Stimulated activated CD4-positive, alpha-beta T cell treated with anti-CD3 and anti-CD28 coated beads, Interleukin-12 subunit alpha, Interleukin-12 subunit beta, amount 100 ng/mL, for 4 hours (primary cell): Measurements from ENCODE around the gene SULT4A1.

Source experiments
- DNase-seq: peaks from one replicate; pipeline ENCODE4 v3.0.0-alpha.2; 2020

SULT4A1 gene

GRCh38 chr22:43843783-43844530 lies 18.4 kb downstream of the SULT4A1 start:
- DNase-seq: no peak

GRCh38 chr22:43841742-43842141 lies 20.6 kb downstream of the SULT4A1 start:
- DNase-seq: no peak

GRCh38 chr22:43840851-43841250 lies 21.5 kb downstream of the SULT4A1 start:
- DNase-seq: no peak

GRCh38 chr22:43840431-43840830 lies 21.9 kb downstream of the SULT4A1 start:
- DNase-seq: no peak

GRCh38 chr22:43839781-43840180 lies 22.5 kb downstream of the SULT4A1 start:
- no peak for DNase-seq

GRCh38 chr22:43838571-43839307 lies 23.6 kb downstream of the SULT4A1 start:
- DNase-seq: no peak

- DNase-seq: no peak
Observed at GRCh38 chr22:43838161-43838560, 24.2 kb downstream of the SULT4A1 start.

GRCh38 chr22:43837666-43838065 lies 24.6 kb downstream of the SULT4A1 start:
- DNase-seq: no peak

GRCh38 chr22:43835736-43836135 lies 26.6 kb downstream of the SULT4A1 start:
- DNase-seq: no peak

GRCh38 chr22:43835166-43835565 lies 27.1 kb downstream of the SULT4A1 start:
- no peak for DNase-seq

- no peak for DNase-seq
Observed at GRCh38 chr22:43833286-43834240, 28.8 kb downstream of the SULT4A1 start.

- DNase-seq: no peak
Observed at GRCh38 chr22:43832393-43833265, 29.7 kb downstream of the SULT4A1 start.

- DNase-seq: no peak
Observed at GRCh38 chr22:43831561-43832392, 30.5 kb downstream of the SULT4A1 start.

- DNase-seq: no peak
Observed at GRCh38 chr22:43830931-43831560, 31.3 kb downstream of the SULT4A1 start.

GRCh38 chr22:43829904-43830851 lies 32.1 kb downstream of the SULT4A1 start:
- no peak for DNase-seq

- DNase-seq: no peak
Observed at GRCh38 chr22:43828998-43829782, 33.1 kb downstream of the SULT4A1 start.

- DNase-seq: no peak
Observed at GRCh38 chr22:43828725-43828997, 33.7 kb downstream of the SULT4A1 start.

GRCh38 chr22:43827926-43828724 lies 34.2 kb downstream of the SULT4A1 start:
- no peak for DNase-seq
